Measurements from ENCODE around the gene HDGF. TPM values are rescaled to one million over a fixed set of nuclear protein-coding genes. Genes with fewer than 3 reads are reported as not detected.

HDGF gene
- total RNA-seq, 1 donor = 177 TPM

GRCh38 chr1:156746406-156746727, 5.1 kb downstream of the HDGF start:
- Histone ChIP-seq H2AFZ (ENCODE audit: low read length) (peak overlapping the region; percentile 28), H3K27ac (ENCODE audit: low read depth, low read length) (peak overlapping the region; percentile 100), H3K9me3 (ENCODE audit: low read depth, low read length) (no peaks in the 10 kb centered on the region), H3K4me2 (ENCODE audit: insufficient read depth, low read length) (peak overlapping the region; percentile 93), H3K36me3 (ENCODE audit: insufficient read depth, low read length) (peaks cover 43% of the 10 kb centered on the region), H3K27me3 (ENCODE audit: insufficient read depth, low read length) (no peaks in the 10 kb centered on the region), H3K79me2 (ENCODE audit: insufficient read depth, low read length) (peaks cover 79% of the 10 kb centered on the region), H3K4me3 (ENCODE audit: insufficient read depth, low read length) (peak overlapping the region; percentile 73), H4K20me1 (ENCODE audit: insufficient read depth, low read length) (no peaks in the 10 kb centered on the region), H3K4me1 (ENCODE audit: insufficient read depth, low read length) (peaks cover 48% of the 10 kb centered on the region)
- DNase-seq (ENCODE audit: insufficient read length, low spot score, missing footprints) = no peak
- no peak for TF ChIP-seq CTCF (IDR thresholded peaks at IDR 0.05; ENCODE audit: extremely low read depth, low read depth, low read length)

- H3K79me2 ChIP-seq (ENCODE audit: insufficient read depth, low read length) = peaks cover 75% of the 10 kb centered on the region
- H3K4me3 ChIP-seq (ENCODE audit: insufficient read depth, low read length) = peak overlapping the region; percentile 73
- DNase-seq (ENCODE audit: insufficient read length, low spot score, missing footprints) = no peak
- peaks cover 44% of the 10 kb centered on the region for H3K36me3 ChIP-seq (ENCODE audit: insufficient read depth, low read length)
- no peaks in the 10 kb centered on the region for H3K27me3 ChIP-seq (ENCODE audit: insufficient read depth, low read length)
- H2AFZ ChIP-seq (ENCODE audit: low read length) = no peak overlapping the region
- H3K4me1 ChIP-seq (ENCODE audit: insufficient read depth, low read length) = peaks cover 50% of the 10 kb centered on the region
- peak overlapping the region; percentile 100 for H3K27ac ChIP-seq (ENCODE audit: low read depth, low read length)
- H3K9me3 ChIP-seq (ENCODE audit: low read depth, low read length) = no peaks in the 10 kb centered on the region
- no peaks in the 10 kb centered on the region for H4K20me1 ChIP-seq (ENCODE audit: insufficient read depth, low read length)
- H3K4me2 ChIP-seq (ENCODE audit: insufficient read depth, low read length) = peak overlapping the region; percentile 93
- TF ChIP-seq CTCF (IDR thresholded peaks at IDR 0.05; ENCODE audit: extremely low read depth, low read depth, low read length) = no peak
Measured at GRCh38 chr1:156745881-156746280, 5.6 kb downstream of the HDGF start.

GRCh38 chr1:156744786-156745419, 6.6 kb downstream of the HDGF start:
- H3K27me3 ChIP-seq (ENCODE audit: insufficient read depth, low read length) = no peaks in the 10 kb centered on the region
- no peaks in the 10 kb centered on the region for H3K9me3 ChIP-seq (ENCODE audit: low read depth, low read length)
- peaks cover 74% of the 10 kb centered on the region for H3K79me2 ChIP-seq (ENCODE audit: insufficient read depth, low read length)
- H2AFZ ChIP-seq (ENCODE audit: low read length) = no peak overlapping the region
- H4K20me1 ChIP-seq (ENCODE audit: insufficient read depth, low read length) = no peaks in the 10 kb centered on the region
- TF ChIP-seq CTCF (IDR thresholded peaks at IDR 0.05; ENCODE audit: extremely low read depth, low read depth, low read length) = no peak
- H3K4me2 ChIP-seq (ENCODE audit: insufficient read depth, low read length) = no peak overlapping the region
- H3K27ac ChIP-seq (ENCODE audit: low read depth, low read length) = peak overlapping the region; percentile 100
- no peak for DNase-seq (ENCODE audit: insufficient read length, low spot score, missing footprints)
- peaks cover 53% of the 10 kb centered on the region for H3K4me1 ChIP-seq (ENCODE audit: insufficient read depth, low read length)
- H3K36me3 ChIP-seq (ENCODE audit: insufficient read depth, low read length) = peaks cover 44% of the 10 kb centered on the region
- no peak overlapping the region for H3K4me3 ChIP-seq (ENCODE audit: insufficient read depth, low read length)

GRCh38 chr1:156744344-156744743, 7.1 kb downstream of the HDGF start:
- Histone ChIP-seq H2AFZ (ENCODE audit: low read length) (no peak overlapping the region), H3K4me2 (ENCODE audit: insufficient read depth, low read length) (no peak overlapping the region), H3K4me3 (ENCODE audit: insufficient read depth, low read length) (no peak overlapping the region), H3K27me3 (ENCODE audit: insufficient read depth, low read length) (no peaks in the 10 kb centered on the region), H3K79me2 (ENCODE audit: insufficient read depth, low read length) (peaks cover 74% of the 10 kb centered on the region), H3K36me3 (ENCODE audit: insufficient read depth, low read length) (peaks cover 45% of the 10 kb centered on the region), H3K4me1 (ENCODE audit: insufficient read depth, low read length) (peaks cover 48% of the 10 kb centered on the region), H4K20me1 (ENCODE audit: insufficient read depth, low read length) (no peaks in the 10 kb centered on the region), H3K9me3 (ENCODE audit: low read depth, low read length) (no peaks in the 10 kb centered on the region), H3K27ac (ENCODE audit: low read depth, low read length) (peak overlapping the region; percentile 100)
- TF ChIP-seq CTCF (IDR thresholded peaks at IDR 0.05; ENCODE audit: extremely low read depth, low read depth, low read length) = no peak
- no peak for DNase-seq (ENCODE audit: insufficient read length, low spot score, missing footprints)

Data from osteoblast (primary cell).